ENCODE measurements around the gene AK5.

GRCh38 chr1:77282187-77282865, 507 bp downstream of the AK5 start:
- TF ChIP-seq, protein P1, sequence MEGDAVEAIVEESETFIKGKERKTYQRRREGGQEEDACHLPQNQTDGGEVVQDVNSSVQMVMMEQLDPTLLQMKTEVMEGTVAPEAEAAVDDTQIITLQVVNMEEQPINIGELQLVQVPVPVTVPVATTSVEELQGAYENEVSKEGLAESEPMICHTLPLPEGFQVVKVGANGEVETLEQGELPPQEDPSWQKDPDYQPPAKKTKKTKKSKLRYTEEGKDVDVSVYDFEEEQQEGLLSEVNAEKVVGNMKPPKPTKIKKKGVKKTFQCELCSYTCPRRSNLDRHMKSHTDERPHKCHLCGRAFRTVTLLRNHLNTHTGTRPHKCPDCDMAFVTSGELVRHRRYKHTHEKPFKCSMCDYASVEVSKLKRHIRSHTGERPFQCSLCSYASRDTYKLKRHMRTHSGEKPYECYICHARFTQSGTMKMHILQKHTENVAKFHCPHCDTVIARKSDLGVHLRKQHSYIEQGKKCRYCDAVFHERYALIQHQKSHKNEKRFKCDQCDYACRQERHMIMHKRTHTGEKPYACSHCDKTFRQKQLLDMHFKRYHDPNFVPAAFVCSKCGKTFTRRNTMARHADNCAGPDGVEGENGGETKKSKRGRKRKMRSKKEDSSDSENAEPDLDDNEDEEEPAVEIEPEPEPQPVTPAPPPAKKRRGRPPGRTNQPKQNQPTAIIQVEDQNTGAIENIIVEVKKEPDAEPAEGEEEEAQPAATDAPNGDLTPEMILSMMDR (conservative IDR thresholded peaks at IDR 0.05 in 1 of 2, IDR thresholded peaks at IDR 0.05 in 1 of 2; ENCODE audit: extremely low read depth in 1 of 2, insufficient read depth in 1 of 2, low read depth in 1 of 2, low read length in 2 of 2): no peak
- TF ChIP-seq EZH2 (IDR thresholded peaks at IDR 0.05; ENCODE audit: borderline replicate concordance, low read length): peak; percentile 35

Data from mammary epithelial cell (primary cell).